ENCODE data around the gene TNFRSF9. TPM values are rescaled to one million over a fixed set of nuclear protein-coding genes. Genes with fewer than 3 reads are reported as not detected.

The TNFRSF9 gene
- total and polyA plus RNA-seq, 8 donors = 0.11 to 4.3 (median 0.22) TPM

GRCh38 chr1:7975212-7975865, 34.7 kb upstream of the TNFRSF9 start:
- Histone ChIP-seq H3K4me3 (no peak overlapping the region), H3K27ac (no peak overlapping the region), H3K4me1 (no peaks in the 10 kb centered on the region), H3K9me3 (no peaks in the 10 kb centered on the region), H3K36me3 (peaks cover 0 to 97% of the 10 kb centered on the region in 2 donors), H3K27me3 (no peaks in the 10 kb centered on the region)
- ATAC-seq (peak; percentile 100), DNase-seq (peak in 3 of 4 donors; percentile 38 to 66 (median 51))
- TF ChIP-seq CTCF (IDR thresholded peaks at IDR 0.05) = peak; percentile 64 to 71
- intact Hi-C loops (cut with DNase I) = no loop called here

DNA sequence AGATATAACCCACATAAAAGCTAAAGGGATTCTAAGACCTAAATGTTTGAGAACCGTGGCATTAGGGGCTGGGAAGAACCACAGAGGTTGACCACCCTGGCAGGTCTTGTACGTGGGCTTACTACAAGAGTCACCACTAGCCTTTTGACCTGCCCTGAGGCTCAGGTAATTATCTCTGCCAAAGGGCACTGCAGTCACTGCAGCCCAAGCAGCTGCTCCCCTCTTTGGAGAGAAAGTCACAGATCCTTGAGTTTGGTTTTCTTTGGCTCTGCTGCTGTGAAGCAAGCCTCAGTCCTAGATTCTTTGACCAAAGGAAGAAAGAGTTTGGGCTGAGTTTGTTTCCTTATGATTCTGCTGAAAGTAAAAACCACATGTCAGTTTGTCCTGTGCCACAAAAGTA, 32.4 kb upstream of the TNFRSF9 start:
- intact Hi-C loops (cut with DNase I) = no loop called here
- DNase-seq = no peak

GRCh38 chr1:7972285-7972684, 31.6 kb upstream of the TNFRSF9 start:
- H3K27me3 ChIP-seq = no peaks in the 10 kb centered on the region
- H3K36me3 ChIP-seq = peaks cover 0 to 97% of the 10 kb centered on the region in 2 donors
- H3K27ac ChIP-seq = no peak overlapping the region
- ATAC-seq = no peak
- no peaks in the 10 kb centered on the region for H3K4me1 ChIP-seq
- intact Hi-C loops (cut with DNase I) = no loop called here
- no peak for DNase-seq
- TF ChIP-seq CTCF (IDR thresholded peaks at IDR 0.05) = no peak
- no peaks in the 10 kb centered on the region for H3K9me3 ChIP-seq
- H3K4me3 ChIP-seq = no peak overlapping the region

More for the DNA sequence above, 32.4 kb upstream of the TNFRSF9 start:
- Histone ChIP-seq H3K4me1 (no peaks in the 10 kb centered on the region), H3K36me3 (peaks cover 0 to 97% of the 10 kb centered on the region in 2 donors), H3K9me3 (no peaks in the 10 kb centered on the region), H3K4me3 (no peak overlapping the region), H3K27ac (no peak overlapping the region), H3K27me3 (no peaks in the 10 kb centered on the region)
- ATAC-seq = no peak
- TF ChIP-seq CTCF (IDR thresholded peaks at IDR 0.05) = no peak

DNA sequence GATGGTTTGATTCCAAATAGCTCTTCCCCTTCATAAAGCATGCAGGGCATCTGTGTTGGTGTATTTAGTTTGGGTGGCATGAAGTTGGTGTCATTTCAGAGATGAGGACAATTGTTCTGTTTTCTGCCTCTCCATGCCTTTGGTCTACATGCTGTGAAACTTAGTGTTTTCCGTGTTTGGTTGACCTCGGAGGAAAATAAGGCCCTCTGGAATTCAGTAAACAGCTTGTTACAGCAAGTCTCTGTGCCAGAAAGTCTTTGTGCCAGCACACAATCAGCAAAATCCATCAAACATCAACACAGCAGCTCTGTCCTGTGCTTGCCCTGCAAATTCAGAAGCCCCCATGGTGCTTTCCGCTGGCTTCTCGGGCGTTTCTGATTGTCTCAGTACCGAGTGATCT, 30.4 kb upstream of the TNFRSF9 start:
- Histone ChIP-seq H3K9me3 (no peaks in the 10 kb centered on the region), H3K27ac (no peak overlapping the region), H3K27me3 (no peaks in the 10 kb centered on the region), H3K4me3 (no peak overlapping the region), H3K36me3 (peaks cover 0 to 94% of the 10 kb centered on the region in 2 donors), H3K4me1 (peaks cover 0 to 5% of the 10 kb centered on the region in 2 donors)
- TF ChIP-seq CTCF (IDR thresholded peaks at IDR 0.05) = no peak
- DNase-seq (no peak), ATAC-seq (no peak)
- intact Hi-C loops (cut with DNase I) = no loop called here

DNA sequence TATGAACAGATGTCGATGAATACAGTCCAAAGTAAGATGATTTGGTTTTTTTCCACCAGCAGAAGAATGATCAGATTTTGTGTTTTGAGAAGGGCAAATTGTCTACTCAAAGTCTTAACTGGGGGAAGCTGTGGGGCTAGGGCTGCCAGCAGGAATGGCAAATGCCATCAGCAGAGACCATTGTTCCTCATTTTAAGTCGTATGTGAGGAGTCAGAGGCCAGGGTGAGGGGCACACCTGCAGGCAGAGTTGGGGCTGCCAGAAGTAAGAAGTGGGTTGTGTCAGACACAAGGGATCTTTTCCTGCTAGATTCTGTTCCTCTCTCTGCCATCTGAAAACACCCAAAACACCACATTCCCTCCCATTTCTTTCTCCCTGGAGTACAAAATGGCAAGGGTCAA, 29.6 kb upstream of the TNFRSF9 start:
- Histone ChIP-seq H3K27ac (no peak overlapping the region), H3K9me3 (no peaks in the 10 kb centered on the region), H3K4me1 (peaks cover 0 to 9% of the 10 kb centered on the region in 2 donors), H3K36me3 (peaks cover 0 to 97% of the 10 kb centered on the region in 2 donors), H3K27me3 (no peaks in the 10 kb centered on the region), H3K4me3 (no peak overlapping the region)
- no peak for DNase-seq
- TF ChIP-seq CTCF (IDR thresholded peaks at IDR 0.05) = no peak
- intact Hi-C loops (cut with DNase I) = no loop called here
- no peak for ATAC-seq
